NB4 (cell line): Measurements from ENCODE around the gene ZNF554.
A peak's percentile ranks its signal among the peaks of the same experiment; 100 is the strongest.

ENCODE experiments used
- DNase-seq: peaks from one replicate; pipeline ENCODE4 v3.0.0; 2010; ENCODE audit warnings: low read depth
- H3K4me3 ChIP-seq: one replicate; pipeline ENCODE4 v1.5.1; 2011; ENCODE audit warnings: mild to moderate bottlenecking, low read depth, low read length, moderate library complexity
- MYC ChIP-seq: IDR thresholded peaks from 2 replicates; pipeline ENCODE4 v1.6.1; 2011; ENCODE audit warnings: low read depth, low read length
- POLR2A ChIP-seq: IDR thresholded peaks from 2 replicates; pipeline ENCODE4 v1.6.1; 2011; ENCODE audit warnings: mild to moderate bottlenecking; ENCODE audit not compliant: insufficient read length; ENCODE audit errors: extremely low read depth
- TF ChIP-seq, protein P1 (sequence below): IDR thresholded peaks from 2 replicates; pipeline ENCODE4 v1.6.1; 2011; ENCODE audit warnings: low read depth, low read length
- TF ChIP-seq, protein P2 (sequence below): IDR thresholded peaks from one replicate; pipeline ENCODE4 v1.5.1; 2012; ENCODE audit warnings: low read depth, low read length

The ZNF554 gene

DNA sequence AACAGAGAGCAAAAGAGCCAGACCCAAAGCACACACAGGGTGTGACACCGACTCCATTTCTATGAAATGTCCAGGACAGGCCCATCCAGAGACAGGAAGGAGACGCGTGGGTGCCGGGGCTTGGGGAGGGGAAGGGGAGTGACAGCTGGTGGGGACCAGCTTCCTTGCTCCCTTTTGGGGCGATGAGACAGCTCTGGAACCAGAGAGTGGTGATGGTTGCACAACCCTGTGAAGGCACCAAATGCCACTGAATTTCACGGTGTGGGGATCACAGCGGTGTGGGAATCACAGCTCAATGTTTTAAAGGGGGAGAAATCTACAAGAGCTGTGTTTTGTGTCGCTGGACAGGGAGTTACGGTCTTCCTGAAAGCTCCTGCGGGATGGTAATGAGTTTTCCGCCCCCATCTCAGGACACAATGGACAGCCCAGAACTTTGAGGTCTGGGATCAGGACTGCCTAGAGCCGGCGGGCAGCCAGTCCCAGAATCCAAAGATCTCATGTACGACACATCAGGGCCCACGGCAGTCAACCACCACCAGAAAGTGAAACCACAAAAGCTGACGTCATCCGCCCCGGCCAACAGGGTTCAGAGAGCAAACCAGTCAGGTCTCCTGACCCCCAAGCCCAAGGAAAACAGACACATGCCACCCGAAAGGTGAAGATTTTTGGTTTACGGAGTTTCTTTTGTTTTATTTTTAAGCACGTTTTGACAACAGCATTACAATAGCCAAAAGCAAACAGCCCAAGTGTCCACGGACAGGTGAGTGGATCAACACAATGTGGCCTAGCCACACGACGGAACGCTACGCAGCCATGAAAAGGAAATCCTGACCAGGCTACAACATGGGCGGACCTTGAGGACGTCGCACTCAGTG, 43.9 kb upstream of the ZNF554 start:
- peak; percentile 73 for DNase-seq
- TF ChIP-seq, protein P1, sequence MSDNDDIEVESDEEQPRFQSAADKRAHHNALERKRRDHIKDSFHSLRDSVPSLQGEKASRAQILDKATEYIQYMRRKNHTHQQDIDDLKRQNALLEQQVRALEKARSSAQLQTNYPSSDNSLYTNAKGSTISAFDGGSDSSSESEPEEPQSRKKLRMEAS, result no peak
- TF ChIP-seq POLR2A, result no peak
- TF ChIP-seq MYC, result no peak
- TF ChIP-seq, protein P2, sequence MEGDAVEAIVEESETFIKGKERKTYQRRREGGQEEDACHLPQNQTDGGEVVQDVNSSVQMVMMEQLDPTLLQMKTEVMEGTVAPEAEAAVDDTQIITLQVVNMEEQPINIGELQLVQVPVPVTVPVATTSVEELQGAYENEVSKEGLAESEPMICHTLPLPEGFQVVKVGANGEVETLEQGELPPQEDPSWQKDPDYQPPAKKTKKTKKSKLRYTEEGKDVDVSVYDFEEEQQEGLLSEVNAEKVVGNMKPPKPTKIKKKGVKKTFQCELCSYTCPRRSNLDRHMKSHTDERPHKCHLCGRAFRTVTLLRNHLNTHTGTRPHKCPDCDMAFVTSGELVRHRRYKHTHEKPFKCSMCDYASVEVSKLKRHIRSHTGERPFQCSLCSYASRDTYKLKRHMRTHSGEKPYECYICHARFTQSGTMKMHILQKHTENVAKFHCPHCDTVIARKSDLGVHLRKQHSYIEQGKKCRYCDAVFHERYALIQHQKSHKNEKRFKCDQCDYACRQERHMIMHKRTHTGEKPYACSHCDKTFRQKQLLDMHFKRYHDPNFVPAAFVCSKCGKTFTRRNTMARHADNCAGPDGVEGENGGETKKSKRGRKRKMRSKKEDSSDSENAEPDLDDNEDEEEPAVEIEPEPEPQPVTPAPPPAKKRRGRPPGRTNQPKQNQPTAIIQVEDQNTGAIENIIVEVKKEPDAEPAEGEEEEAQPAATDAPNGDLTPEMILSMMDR, result no peak
- H3K4me3 ChIP-seq, result no peak overlapping the region

DNA sequence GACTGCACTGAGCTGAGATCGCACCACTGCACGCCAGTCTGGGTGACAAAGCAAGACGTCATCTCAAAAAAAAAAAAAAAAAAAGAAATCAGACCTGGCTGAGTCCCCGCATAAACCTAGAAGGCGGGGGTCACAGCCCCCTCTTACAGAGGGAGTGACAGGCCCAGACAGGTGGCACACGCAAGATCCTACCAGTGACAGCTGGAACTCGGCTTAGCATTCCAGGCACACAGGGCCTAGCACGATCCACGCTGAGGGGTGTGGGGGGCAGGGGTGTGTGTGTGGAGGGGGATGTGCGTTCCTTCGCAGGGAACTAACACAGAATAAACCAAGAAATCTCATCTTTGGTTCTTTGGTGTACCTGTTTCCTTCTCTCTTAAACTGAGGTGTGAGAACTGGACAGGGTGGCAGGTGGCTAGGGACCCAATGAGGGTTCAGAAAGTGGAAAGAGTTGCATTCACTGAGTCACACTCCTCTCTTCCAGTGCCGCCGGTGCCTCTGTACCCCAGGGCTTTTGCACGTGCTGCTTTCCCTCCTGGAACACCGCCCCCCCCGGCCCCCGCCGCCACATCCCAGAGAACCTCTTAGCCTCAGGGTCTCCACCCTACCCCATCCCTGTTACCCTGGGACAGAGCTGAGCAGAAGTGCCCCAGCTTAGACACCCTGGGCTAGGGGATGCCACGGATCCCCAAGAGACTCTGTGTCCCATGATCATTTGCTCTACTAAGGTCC, 41.5 kb upstream of the ZNF554 start:
- DNase-seq, result no peak
- no peak for TF ChIP-seq MYC
- TF ChIP-seq, protein P1, result no peak
- TF ChIP-seq, protein P2, result no peak
- no peak for TF ChIP-seq POLR2A
- no peak overlapping the region for H3K4me3 ChIP-seq

DNA sequence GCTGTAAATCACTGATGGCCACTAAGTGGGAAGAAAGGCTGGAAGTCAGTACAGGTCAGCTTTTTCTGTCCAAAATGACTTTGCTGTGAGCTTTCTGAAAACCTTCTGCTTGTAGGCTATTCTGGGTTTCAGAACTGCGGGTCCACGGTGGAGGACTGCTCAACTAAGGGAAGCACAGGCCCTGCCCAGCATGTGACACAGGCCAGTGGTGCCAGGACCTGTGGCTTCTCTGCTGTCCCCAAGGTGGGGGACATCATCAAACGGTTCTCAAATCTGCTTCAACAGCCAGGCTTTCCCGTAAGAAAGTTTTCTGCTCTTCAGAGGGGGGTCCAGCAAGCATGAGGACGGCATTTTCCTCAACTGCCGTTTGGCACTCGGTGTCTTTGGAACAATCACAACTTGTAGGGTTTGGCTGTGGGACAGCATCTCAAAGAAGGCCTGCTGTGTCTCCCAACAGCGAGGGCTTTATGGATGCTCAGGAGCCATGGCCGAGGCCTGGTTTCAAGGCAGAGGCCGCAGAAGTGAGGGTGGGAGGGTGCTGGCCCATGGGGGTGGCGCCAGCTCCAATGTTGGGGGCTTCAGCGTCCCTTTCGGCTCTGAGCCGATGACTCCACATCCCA, 40.4 kb upstream of the ZNF554 start:
- no peak overlapping the region for H3K4me3 ChIP-seq
- DNase-seq, result no peak
- TF ChIP-seq, protein P1, result no peak
- TF ChIP-seq MYC, result no peak
- no peak for TF ChIP-seq POLR2A
- TF ChIP-seq, protein P2, result no peak

DNA sequence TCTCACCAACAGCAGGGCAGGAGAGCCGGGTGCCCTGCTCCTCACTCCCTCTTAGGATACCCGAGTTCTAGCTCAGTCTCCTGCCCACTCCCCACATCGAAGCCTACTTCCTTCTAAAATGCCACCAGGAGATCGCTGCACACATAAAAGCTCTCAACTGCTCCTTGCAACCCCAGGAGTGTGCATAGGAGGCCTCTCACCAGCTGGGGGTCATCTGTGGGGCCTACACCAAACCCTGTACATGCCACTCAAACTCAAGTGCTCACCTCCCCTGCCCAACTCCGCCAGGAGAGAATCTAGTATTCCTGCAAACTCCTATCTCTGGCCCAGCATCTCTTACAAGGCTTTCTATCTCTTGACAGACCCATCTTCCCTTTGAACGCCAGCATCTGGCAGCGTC, 39.4 kb upstream of the ZNF554 start:
- TF ChIP-seq, protein P2, result no peak
- TF ChIP-seq, protein P1, result no peak
- TF ChIP-seq POLR2A (no peak), MYC (no peak)
- no peak overlapping the region for H3K4me3 ChIP-seq
- no peak for DNase-seq

DNA sequence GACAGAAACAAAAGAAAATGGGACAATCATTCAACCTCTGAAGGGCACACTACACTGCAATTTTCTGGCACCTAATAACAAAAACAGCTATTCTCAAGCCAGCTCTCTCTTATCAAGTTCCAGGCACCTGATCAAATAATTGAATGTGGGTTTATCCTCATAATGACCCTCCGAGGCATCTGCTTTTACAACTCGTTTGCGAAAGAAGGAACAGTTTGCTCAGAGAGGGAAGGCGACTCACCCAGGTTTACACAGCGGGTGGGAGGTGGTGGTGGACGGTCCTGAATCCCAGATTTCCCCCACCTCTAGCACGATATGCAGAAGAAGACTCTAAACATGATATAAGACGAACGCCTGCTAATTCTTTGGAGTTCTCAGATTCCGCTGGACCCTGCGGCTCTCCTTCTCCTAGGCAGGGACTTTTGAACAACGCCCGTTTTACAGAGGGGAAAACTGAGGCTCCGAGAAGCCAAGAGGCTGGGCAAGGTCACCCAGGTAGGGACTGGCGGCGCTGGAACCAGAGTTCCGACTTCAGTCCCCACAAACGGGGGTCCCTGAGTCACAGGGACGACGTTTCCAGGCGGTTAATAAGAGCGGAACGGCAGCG, 37.2 kb upstream of the ZNF554 start:
- peak; percentile 22 for DNase-seq
- peak overlapping the region; percentile 92 for H3K4me3 ChIP-seq
- TF ChIP-seq POLR2A (no peak), MYC (no peak)
- TF ChIP-seq, protein P1, result no peak
- TF ChIP-seq, protein P2, result no peak
